Tibial nerve (tissue), 4 donors: Measurements from ENCODE around the gene PDE2A. TPM values are rescaled to one million over a fixed set of nuclear protein-coding genes. Genes with fewer than 3 reads are reported as not detected.
A peak's percentile ranks its signal among the peaks of the same experiment; 100 is the strongest.

ENCODE experiments used
- DNase-seq, 2 donors: peaks; one replicate each; pipeline ENCODE4 v3.0.0-alpha.2; 2019; ENCODE audit warnings: low spot score in 2 of 2
- H3K27ac ChIP-seq, 4 donors: fragments of 200-600 bp; sonication (generic) in 3 of 4; one replicate each; pipeline ENCODE4 v1.5.1; 2017 to 2019; ENCODE audit warnings: mild to moderate bottlenecking in 1 of 4
- H3K27me3 ChIP-seq, 2 donors: fragments of 200-600 bp; sonication (generic) in 1 of 2; one replicate each; pipeline versions ENCODE4 v1.5.1 to v1.6.0; 2017 to 2019
- H3K36me3 ChIP-seq, 3 donors: fragments of 200-600 bp; sonication (generic); one replicate each; pipeline ENCODE4 v1.5.1; 2018 to 2019
- H3K4me1 ChIP-seq, 4 donors: fragments of 200-600 bp; sonication (generic) in 3 of 4; one replicate each; pipeline ENCODE4 v1.5.1; 2017 to 2019
- H3K4me3 ChIP-seq, 4 donors: fragments of 200-600 bp; sonication (generic) in 3 of 4; one replicate each; pipeline ENCODE4 v1.5.1; 2017 to 2019; ENCODE audit warnings: mild to moderate bottlenecking in 1 of 4, moderate library complexity in 1 of 4
- H3K9me3 ChIP-seq, 4 donors: fragments of 200-600 bp; sonication (generic) in 3 of 4; one replicate each; pipeline ENCODE4 v1.5.1; 2017 to 2019
- EP300 ChIP-seq, 2 donors: sonication (generic); formaldehyde crosslinking; IDR thresholded peaks; one replicate each; pipeline ENCODE4 v1.6.1; 2017; ENCODE audit warnings: antibody characterized with exemption in 2 of 2, mild to moderate bottlenecking in 1 of 2
- POLR2A ChIP-seq, 2 donors: fragments of 450-650 bp; IDR thresholded peaks; one replicate each; pipeline ENCODE4 v1.6.1; 2017; ENCODE audit warnings: antibody characterized with exemption in 2 of 2, mild to moderate bottlenecking in 2 of 2, moderate library complexity in 2 of 2
- WGBS, 2 donors: methylation state at CpG; one replicate each; pipeline ENCODE4 v1.1.5; 2018; 5-methylcytosine and 5-hydroxymethylcytosine counted together
- total RNA-seq, 4 donors: library from RNA; depleted of rRNA; stranded (reverse); fragments of >200 nt; gene quantifications; one replicate each; pipeline ENCODE4 v1.1.0, GENCODE V29; 2016
- TF ChIP-seq, protein P1 (sequence below), 5 experiments: fragments of 200-600 bp in 3 of 5; fragments of 450-650 bp in 2 of 5; sonication (generic) in 3 of 5; IDR thresholded peaks; one replicate each; pipeline ENCODE4 v1.5.1; 2016 to 2019; ENCODE audit warnings: antibody characterized with exemption in 5 of 5, mild to moderate bottlenecking in 3 of 5, moderate library complexity in 2 of 5

Gene PDE2A
- total RNA-seq, 4 donors from 2014 or later, result 30.3 to 75.7 (median 43.1) TPM

- H3K9me3 ChIP-seq, result no peaks in the 10 kb centered on the region
Observed at GRCh38 chr11:72599325-72600117, 74.7 kb downstream of the PDE2A start.

DNA sequence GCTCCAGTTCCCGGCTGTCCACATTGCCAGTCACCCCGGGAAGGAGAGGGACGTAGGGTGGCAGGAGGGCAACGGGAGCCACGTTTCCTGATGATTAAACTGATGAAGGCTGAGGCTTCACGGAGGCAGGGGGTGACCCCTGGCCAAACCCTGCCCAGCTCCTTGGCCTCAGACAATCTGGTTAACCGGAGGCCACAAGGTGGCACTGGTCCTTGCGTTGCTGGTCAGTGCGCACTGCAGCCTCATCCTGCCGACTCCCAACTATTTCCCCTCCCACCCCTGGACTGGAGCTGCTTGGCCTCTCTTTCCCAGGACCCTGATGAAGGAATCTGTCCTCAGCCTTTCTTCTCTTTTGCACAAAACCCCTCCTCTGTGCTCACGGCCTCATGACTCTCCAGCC lies 75.3 kb downstream of the PDE2A start:
- Histone ChIP-seq H3K9me3 (no peaks in the 10 kb centered on the region), H3K27me3 (no peaks in the 10 kb centered on the region), H3K36me3 (no peaks in the 10 kb centered on the region), H3K4me1 (no peaks in the 10 kb centered on the region), H3K4me3 (no peak overlapping the region), H3K27ac (no peak overlapping the region)
- WGBS, 2 donors, result 34 to 40% methylated on average over 10 to 11 of the region's 11 CpGs
- no peak for TF ChIP-seq POLR2A (IDR thresholded peaks at IDR 0.05)
- TF ChIP-seq, protein P1, sequence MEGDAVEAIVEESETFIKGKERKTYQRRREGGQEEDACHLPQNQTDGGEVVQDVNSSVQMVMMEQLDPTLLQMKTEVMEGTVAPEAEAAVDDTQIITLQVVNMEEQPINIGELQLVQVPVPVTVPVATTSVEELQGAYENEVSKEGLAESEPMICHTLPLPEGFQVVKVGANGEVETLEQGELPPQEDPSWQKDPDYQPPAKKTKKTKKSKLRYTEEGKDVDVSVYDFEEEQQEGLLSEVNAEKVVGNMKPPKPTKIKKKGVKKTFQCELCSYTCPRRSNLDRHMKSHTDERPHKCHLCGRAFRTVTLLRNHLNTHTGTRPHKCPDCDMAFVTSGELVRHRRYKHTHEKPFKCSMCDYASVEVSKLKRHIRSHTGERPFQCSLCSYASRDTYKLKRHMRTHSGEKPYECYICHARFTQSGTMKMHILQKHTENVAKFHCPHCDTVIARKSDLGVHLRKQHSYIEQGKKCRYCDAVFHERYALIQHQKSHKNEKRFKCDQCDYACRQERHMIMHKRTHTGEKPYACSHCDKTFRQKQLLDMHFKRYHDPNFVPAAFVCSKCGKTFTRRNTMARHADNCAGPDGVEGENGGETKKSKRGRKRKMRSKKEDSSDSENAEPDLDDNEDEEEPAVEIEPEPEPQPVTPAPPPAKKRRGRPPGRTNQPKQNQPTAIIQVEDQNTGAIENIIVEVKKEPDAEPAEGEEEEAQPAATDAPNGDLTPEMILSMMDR (IDR thresholded peaks at IDR 0.05), result peak in 3 of 5 experiments; percentile 30 to 57 (median 41)
- DNase-seq, result peak in 1 of 2 donors; percentile 45

More at GRCh38 chr11:72599325-72600117, 74.7 kb downstream of the PDE2A start:
- WGBS, 2 donors, result 82% methylated on average over 11 of the region's 11 CpGs
- H3K36me3 ChIP-seq, result no peaks in the 10 kb centered on the region
- no peak for DNase-seq
- TF ChIP-seq, protein P1 (IDR thresholded peaks at IDR 0.05), result no peak
- H3K27me3 ChIP-seq, result no peaks in the 10 kb centered on the region
- no peak overlapping the region for H3K27ac ChIP-seq
- no peak overlapping the region for H3K4me3 ChIP-seq
- no peaks in the 10 kb centered on the region for H3K4me1 ChIP-seq

GRCh38 chr11:72598466-72598865 lies 75.8 kb downstream of the PDE2A start:
- Histone ChIP-seq H3K27ac (no peak overlapping the region), H3K4me1 (no peaks in the 10 kb centered on the region), H3K9me3 (no peaks in the 10 kb centered on the region), H3K27me3 (no peaks in the 10 kb centered on the region), H3K36me3 (no peaks in the 10 kb centered on the region), H3K4me3 (no peak overlapping the region)
- no peak for TF ChIP-seq POLR2A (IDR thresholded peaks at IDR 0.05)
- TF ChIP-seq, protein P1 (IDR thresholded peaks at IDR 0.05), result no peak
- no peak for TF ChIP-seq EP300 (IDR thresholded peaks at IDR 0.05)
- DNase-seq, result peak in 1 of 2 donors; percentile 26
- WGBS, 2 donors, result 58 to 66% methylated on average over 6 of the region's 6 CpGs

- TF ChIP-seq EP300 (IDR thresholded peaks at IDR 0.05) (no peak), POLR2A (IDR thresholded peaks at IDR 0.05) (no peak)
- TF ChIP-seq, protein P1 (IDR thresholded peaks at IDR 0.05), result no peak
- 41 to 47% methylated on average over 3 of the region's 3 CpGs for WGBS, 2 donors
- no peaks in the 10 kb centered on the region for H3K4me1 ChIP-seq
- no peak overlapping the region for H3K4me3 ChIP-seq
- no peak for DNase-seq
- H3K36me3 ChIP-seq, result no peaks in the 10 kb centered on the region
- H3K27ac ChIP-seq, result no peak overlapping the region
- no peaks in the 10 kb centered on the region for H3K9me3 ChIP-seq
- no peaks in the 10 kb centered on the region for H3K27me3 ChIP-seq
Observed at GRCh38 chr11:72597721-72598120, 76.5 kb downstream of the PDE2A start.

GRCh38 chr11:72595292-72595684 lies 78.9 kb downstream of the PDE2A start:
- WGBS, 2 donors, result 52 to 65% methylated on average over 9 of the region's 9 CpGs
- no peaks in the 10 kb centered on the region for H3K9me3 ChIP-seq
- H3K27ac ChIP-seq, result no peak overlapping the region
- H3K27me3 ChIP-seq, result peaks cover 0 to 23% of the 10 kb centered on the region in 2 donors
- TF ChIP-seq, protein P1 (IDR thresholded peaks at IDR 0.05), result no peak
- TF ChIP-seq EP300 (IDR thresholded peaks at IDR 0.05) (no peak), POLR2A (IDR thresholded peaks at IDR 0.05) (no peak)
- H3K4me1 ChIP-seq, result peaks cover 0 to 6% (median 3%) of the 10 kb centered on the region in 4 donors
- no peaks in the 10 kb centered on the region for H3K36me3 ChIP-seq
- no peak overlapping the region for H3K4me3 ChIP-seq
- DNase-seq, result no peak
